Endothelial cell of umbilical vein (primary cell): ENCODE measurements around the gene ATP8A2. TPM values are rescaled to one million over a fixed set of nuclear protein-coding genes. Genes with fewer than 3 reads are reported as not detected.
"Not testable (repeated sequence)": the region's sequence is repeated elsewhere in the genome, so short reads cannot be mapped to it uniquely, and the experiment has no call there.

ENCODE experiments used
- BruUV-seq: library from RNA; stranded (reverse); fragments of 400-500 nt; replicated peaks from 2 replicates; lab custom pipeline; 2021; lab: Mats Ljungman, UMichigan
- CTCF ChIA-PET: fragments of 300-600, 350-600 bp; sonication (Branson Sonifier 250); formaldehyde crosslinking; loops from one replicate; lab custom pipeline; 2021; ENCODE audit warnings: antibody characterized with exemption, inconsistent platforms; lab: Charles Lee
- POLR2A ChIA-PET: fragments of 300-600, 350-600 bp; sonication (Branson Sonifier 250); formaldehyde crosslinking; loops from one replicate; lab custom pipeline; 2021; ENCODE audit warnings: antibody characterized with exemption, inconsistent platforms; lab: Charles Lee
- DNase-seq: peaks from one replicate; pipeline ENCODE4 v3.0.0-alpha.2; 2011; ENCODE audit warnings: low read depth, low spot score
- FAIRE-seq: peaks from 2 replicates; lab custom pipeline; 2011; peaks lifted over from hg19 to GRCh38; lab: Jason Lieb, UNC
- H2AFZ ChIP-seq: 2 replicates; pipeline ENCODE4 v1.6.0; 2012; ENCODE audit warnings: low read depth, low read length, control low read depth, inconsistent platforms
- H3K27ac ChIP-seq: 2 replicates; pipeline ENCODE4 v1.5.1; 2011; ENCODE audit warnings: low read depth, mild to moderate bottlenecking, control low read depth, low read length, moderate library complexity; ENCODE audit not compliant: insufficient read depth
- H3K27me3 ChIP-seq, 2 experiments: 2 replicates each; pipeline versions ENCODE4 v1.6.0 to v1.6.1; 2011; ENCODE audit warnings: low read length in 2 of 2, mixed read lengths in 1 of 2; ENCODE audit not compliant: control insufficient read depth in 2 of 2, insufficient read depth in 2 of 2
- H3K36me3 ChIP-seq, 2 experiments: 2 replicates in 1 of 2; 3 replicates in 1 of 2; pipeline ENCODE4 v1.5.1; 2011; ENCODE audit warnings: low read length in 2 of 2, mild to moderate bottlenecking in 1 of 2, moderate library complexity in 1 of 2; ENCODE audit not compliant: control insufficient read depth in 2 of 2, insufficient read depth in 2 of 2; ENCODE audit errors: extremely low read depth in 1 of 2
- H3K4me1 ChIP-seq: 3 replicates; pipeline ENCODE4 v1.5.1; 2011; ENCODE audit warnings: mild to moderate bottlenecking, low read length; ENCODE audit not compliant: control insufficient read depth, insufficient read depth; ENCODE audit errors: extremely low read depth
- H3K4me2 ChIP-seq: 2 replicates; pipeline ENCODE4 v1.6.1; 2011; ENCODE audit warnings: low read length, control low read depth, mixed read lengths; ENCODE audit not compliant: insufficient read depth
- H3K4me3 ChIP-seq, 3 experiments: fragments of 200-600 bp in 1 of 3; sonication (generic), shearing (Covaris generic) in 1 of 3; replicated peaks in 1 of 3; 2 replicates each; pipeline ENCODE4 v1.5.1; 2011 to 2016; ENCODE audit warnings: control low read depth in 3 of 3, low read length in 3 of 3, mild to moderate bottlenecking in 2 of 3, inconsistent platforms in 1 of 3, low read depth in 1 of 3, moderate library complexity in 1 of 3; ENCODE audit not compliant: insufficient read depth in 1 of 3
- H3K79me2 ChIP-seq: 2 replicates; pipeline ENCODE4 v1.6.0; 2012; ENCODE audit warnings: low read length, inconsistent platforms; ENCODE audit not compliant: control insufficient read depth, insufficient read depth
- H3K9ac ChIP-seq: replicated peaks from 2 replicates; pipeline ENCODE3; 2011; ENCODE audit warnings: low read length, control low read depth; ENCODE audit not compliant: insufficient read depth; ENCODE audit errors: extremely low read depth
- H3K9me1 ChIP-seq: replicated peaks from 3 replicates; pipeline ENCODE4 v1.6.0; 2011; ENCODE audit warnings: mild to moderate bottlenecking, low read length; ENCODE audit not compliant: control insufficient read depth, insufficient read depth; ENCODE audit errors: extremely low read depth
- H3K9me3 ChIP-seq: replicated peaks from 2 replicates; pipeline ENCODE4 v1.5.1; 2012; ENCODE audit warnings: low read length, inconsistent platforms; ENCODE audit not compliant: control insufficient read depth, insufficient read depth
- H4K20me1 ChIP-seq: replicated peaks from 2 replicates; pipeline ENCODE3; 2011; ENCODE audit warnings: mild to moderate bottlenecking, low read length; ENCODE audit not compliant: control insufficient read depth, insufficient read depth; ENCODE audit errors: extremely low read depth
- EZH2 ChIP-seq: IDR thresholded peaks from 2 replicates; pipeline ENCODE4 v1.6.1; 2012; ENCODE audit warnings: borderline replicate concordance, low read depth, mild to moderate bottlenecking, moderate library complexity, low read length, inconsistent platforms; ENCODE audit not compliant: severe bottlenecking
- MAX ChIP-seq: IDR thresholded peaks from 2 replicates; pipeline ENCODE4 v1.6.1; 2011; ENCODE audit not compliant: insufficient read depth, insufficient read length
- MYC ChIP-seq: IDR thresholded peaks from one replicate; pipeline ENCODE4 v1.6.1; 2011; ENCODE audit warnings: mild to moderate bottlenecking, low read depth, low read length
- dilution Hi-C: fragments of 300-500 bp; cut with MboI; formaldehyde crosslinking; loops from one replicate; pipeline ENCODE4 v1.15.0; 2019; ENCODE audit warnings: low sequenced_read_pairs; ENCODE audit not compliant: extremely low pct_ligation_motif_present
- intact Hi-C: fragments of 100-400 bp; cut with micrococcal nuclease; formaldehyde crosslinking; loops from one replicate; pipeline ENCODE4 v1.10.0; 2022
- polyA plus RNA-seq, 4 experiments: library from polyadenylated mRNA; depleted of rRNA in 3 of 4; stranded (reverse) in 3 of 4; unstranded in 1 of 4; fragments of >200 nt; gene quantifications; 2 replicates each; pipeline versions ENCODE4 v1.2.1 to v1.2.3, GENCODE V29; 2011 to 2012; ENCODE audit warnings: missing spikeins in 1 of 4
- total RNA-seq: library from RNA; stranded (reverse); gene quantifications from 2 replicates; pipeline ENCODE4 v1.2.3, GENCODE V29; 2021

The ATP8A2 gene
- total and polyA plus RNA-seq, 2 donors (not counting 3 experiments of a cell fraction or from before 2014, with no cell fraction given), result 0.11 to 0.49 TPM

- TF ChIP-seq MAX (no peak), MYC (no peak), EZH2 (no peak)
- peaks cover 5 to 10% of the 10 kb centered on the region in 2 experiments for H3K27me3 ChIP-seq
- H3K9me1 ChIP-seq, result no peaks in the 10 kb centered on the region
- H3K4me1 ChIP-seq, result no peaks in the 10 kb centered on the region
- POLR2A ChIA-PET, result no interaction called here
- no peaks in the 10 kb centered on the region for H3K36me3 ChIP-seq
- intact Hi-C loops, result no loop called here
- no peaks in the 10 kb centered on the region for H3K79me2 ChIP-seq
- CTCF ChIA-PET, result interaction anchor here (1.0 to 1.3 kb wide), 2 partner anchors 21 to 22 kb away, joined by 4 read pairs; no protein-coding TSS in a partner anchor
- BruUV-seq, result no TSS peak
- no peak overlapping the region for H3K9ac ChIP-seq
- no peak overlapping the region for H2AFZ ChIP-seq
- dilution Hi-C loops, result no loop called here
- DNase-seq (no peak), FAIRE-seq (no peak)
- H3K4me3 ChIP-seq, result no peak overlapping the region
- no peaks in the 10 kb centered on the region for H4K20me1 ChIP-seq
- no peaks in the 10 kb centered on the region for H3K9me3 ChIP-seq
- H3K27ac ChIP-seq, result no peak overlapping the region
- no peak overlapping the region for H3K4me2 ChIP-seq
Measured at GRCh38 chr13:25354377-25354776, 17.4 kb upstream of the ATP8A2 start.

- DNase-seq, H3K4me2 ChIP-seq, H3K9me1 ChIP-seq, H3K4me3 ChIP-seq, intact Hi-C loops, POLR2A ChIA-PET, dilution Hi-C loops, H3K9ac ChIP-seq, H3K4me1 ChIP-seq, H3K36me3 ChIP-seq, H2AFZ ChIP-seq, H3K27ac ChIP-seq, H3K9me3 ChIP-seq, BruUV-seq, H4K20me1 ChIP-seq, H3K27me3 ChIP-seq, H3K79me2 ChIP-seq, FAIRE-seq: not testable (repeated sequence)
- CTCF ChIA-PET, result interaction anchor here (1.6 kb wide), 1 partner anchor 15 kb away, joined by 5 read pairs; no protein-coding TSS in a partner anchor
Measured at GRCh38 chr13:25360443-25360842, 11.3 kb upstream of the ATP8A2 start.
